Measurements from ENCODE around the gene NSG2.

- TF ChIP-seq CTCF (IDR thresholded peaks at IDR 0.05 in 4 of 5, conservative IDR thresholded peaks at IDR 0.05 in 1 of 5) (no peak), POLR2A (IDR thresholded peaks at IDR 0.05) (no peak)
These were observed 37.7 kb downstream of the NSG2 start for GRCh38 chr5:174083056-174083827.
